Liver (tissue), 9 donors: ENCODE measurements around the gene IFNGR1. TPM values are rescaled to one million over a fixed set of nuclear protein-coding genes. Genes with fewer than 3 reads are reported as not detected.
A peak's percentile ranks its signal among the peaks of the same experiment; 100 is the strongest.

ENCODE experiments used
- DNase-seq: peaks from one replicate; pipeline ENCODE4 v3.0.0-alpha.2; 2017; ENCODE audit warnings: low spot score
- H3K27ac ChIP-seq, 2 donors: one replicate each; pipeline ENCODE4 v1.7.0; 2013; ENCODE audit warnings: inconsistent platforms in 2 of 2, low read length in 2 of 2, control low read depth in 1 of 2, low read depth in 1 of 2, mild to moderate bottlenecking in 1 of 2
- H3K27me3 ChIP-seq, 4 donors: one replicate each; pipeline versions ENCODE4 v1.6.1 to v1.7.0; 2013; ENCODE audit warnings: low read length in 3 of 4, inconsistent platforms in 1 of 4, mild to moderate bottlenecking in 1 of 4, moderate library complexity in 1 of 4; ENCODE audit not compliant: control insufficient read depth in 4 of 4, insufficient read depth in 4 of 4
- H3K36me3 ChIP-seq, 4 donors: one replicate each; pipeline versions ENCODE4 v1.6.1 to v1.7.0; 2013; ENCODE audit warnings: low read length in 3 of 4, mild to moderate bottlenecking in 3 of 4, low read depth in 1 of 4, moderate library complexity in 1 of 4; ENCODE audit not compliant: control insufficient read depth in 4 of 4, insufficient read depth in 3 of 4
- H3K4me1 ChIP-seq, 4 donors: one replicate each; pipeline versions ENCODE4 v1.6.1 to v1.7.0; 2013; ENCODE audit warnings: low read length in 3 of 4, mild to moderate bottlenecking in 3 of 4, moderate library complexity in 1 of 4; ENCODE audit not compliant: control insufficient read depth in 4 of 4, insufficient read depth in 4 of 4
- H3K4me3 ChIP-seq, 3 donors: one replicate each; pipeline versions ENCODE4 v1.6.1 to v1.7.0; 2013; ENCODE audit warnings: low read length in 3 of 3, control low read depth in 1 of 3, low read depth in 1 of 3, mild to moderate bottlenecking in 1 of 3
- H3K9ac ChIP-seq, 2 donors: one replicate each; pipeline ENCODE4 v1.7.0; 2013; ENCODE audit warnings: low read length in 2 of 2, mild to moderate bottlenecking in 2 of 2, moderate library complexity in 2 of 2, control low read depth in 1 of 2, low read depth in 1 of 2
- H3K9me3 ChIP-seq, 4 donors: one replicate each; pipeline versions ENCODE4 v1.6.1 to v1.7.0; 2013; ENCODE audit warnings: low read length in 3 of 4; ENCODE audit not compliant: control insufficient read depth in 4 of 4
- EGR1 ChIP-seq, 2 donors: IDR thresholded peaks; 2 replicates each; pipeline ENCODE4 v1.6.1; 2016 to 2018; ENCODE audit warnings: antibody characterized with exemption in 2 of 2, low read depth in 2 of 2
- FOXA1 ChIP-seq: IDR thresholded peaks from 2 replicates; pipeline ENCODE4 v1.6.1; 2016; ENCODE audit warnings: antibody characterized with exemption
- FOXA2 ChIP-seq: IDR thresholded peaks from 2 replicates; pipeline ENCODE4 v1.6.1; 2016; ENCODE audit warnings: antibody characterized with exemption
- GABPA ChIP-seq, 2 donors: IDR thresholded peaks in 1 of 2; conservative IDR thresholded peaks in 1 of 2; 2 replicates each; pipeline ENCODE4 v1.6.1; 2016; ENCODE audit warnings: antibody characterized with exemption in 2 of 2, mild to moderate bottlenecking in 1 of 2, moderate library complexity in 1 of 2
- HNF4A ChIP-seq, 2 donors: conservative IDR thresholded peaks; 2 replicates each; pipeline ENCODE4 v1.6.1; 2016; ENCODE audit warnings: antibody characterized with exemption in 2 of 2, mild to moderate bottlenecking in 2 of 2
- HNF4G ChIP-seq: IDR thresholded peaks from 2 replicates; pipeline ENCODE4 v1.6.1; 2016; ENCODE audit warnings: antibody characterized with exemption
- JUND ChIP-seq, 2 donors: IDR thresholded peaks; 2 replicates each; pipeline ENCODE4 v1.6.1; 2016; ENCODE audit warnings: antibody characterized with exemption in 2 of 2
- NR2F2 ChIP-seq: IDR thresholded peaks from 2 replicates; pipeline ENCODE4 v1.6.1; 2016; ENCODE audit warnings: antibody characterized with exemption
- RAD21 ChIP-seq, 2 donors: IDR thresholded peaks; 2 replicates each; pipeline ENCODE4 v1.6.1; 2016; ENCODE audit warnings: antibody characterized with exemption in 2 of 2, mild to moderate bottlenecking in 2 of 2
- RXRA ChIP-seq, 2 donors: IDR thresholded peaks; 2 replicates each; pipeline ENCODE4 v1.6.1; 2017 to 2018; ENCODE audit warnings: antibody characterized with exemption in 2 of 2, mild to moderate bottlenecking in 1 of 2
- SP1 ChIP-seq: IDR thresholded peaks from 2 replicates; pipeline ENCODE4 v1.6.1; 2018; ENCODE audit warnings: antibody characterized with exemption, mild to moderate bottlenecking
- TAF1 ChIP-seq: conservative IDR thresholded peaks from 2 replicates; pipeline ENCODE4 v1.6.1; 2016; ENCODE audit warnings: antibody characterized with exemption, mild to moderate bottlenecking
- YY1 ChIP-seq: IDR thresholded peaks from 2 replicates; pipeline ENCODE4 v1.6.1; 2016; ENCODE audit warnings: antibody characterized with exemption, mild to moderate bottlenecking
- WGBS: extraction: QIAGEN DNeasy Blood & Tissue Kit; methylation state at CpG from one replicate; pipeline ENCODE4 v1.1.7; 2013; 5-methylcytosine and 5-hydroxymethylcytosine counted together
- polyA plus RNA-seq, 2 donors: library from polyadenylated mRNA; stranded (reverse) in 1 of 2; unstranded in 1 of 2; fragments of 200-250 nt in 1 of 2; fragments of >200 nt in 1 of 2; fragmentation: Nextera tagmentation in 1 of 2; extraction: Ambion mirVana in 1 of 2; gene quantifications; one replicate each; pipeline versions ENCODE4 v1.2.1 to v1.2.3, GENCODE V29; 2013 to 2015
- total RNA-seq, 2 donors: library from RNA; depleted of rRNA; stranded (reverse); fragments of >200 nt; gene quantifications; one replicate each; pipeline ENCODE4 v1.2.3, GENCODE V29; 2014
- TF ChIP-seq, protein P1 (sequence below): IDR thresholded peaks from 2 replicates; pipeline ENCODE4 v1.6.1; 2016; ENCODE audit warnings: antibody characterized with exemption, mild to moderate bottlenecking
- TF ChIP-seq, protein P2 (sequence below): IDR thresholded peaks from 2 replicates; pipeline ENCODE4 v1.6.1; 2016; ENCODE audit warnings: antibody characterized with exemption
- TF ChIP-seq, protein P3 (sequence below): fragments of 150-350 bp; IDR thresholded peaks from 2 replicates; pipeline ENCODE4 v1.5.1; 2017; ENCODE audit warnings: improper control_type of control experiment, low read depth, low read length; ENCODE audit not compliant: missing input control
- TF ChIP-seq, protein P4 (sequence below): IDR thresholded peaks from 2 replicates; pipeline ENCODE4 v1.6.1; 2016; ENCODE audit warnings: antibody characterized with exemption
- TF ChIP-seq, protein P5 (sequence below): IDR thresholded peaks from 2 replicates; pipeline ENCODE4 v1.6.1; 2016; ENCODE audit warnings: antibody characterized with exemption
- donor health status: healthy.
- donor health status: healthy.
- donor health status: healthy.
- donor health status: healthy.
- donor health status: healthy.

Gene IFNGR1
- total and polyA plus RNA-seq, 4 donors = 33.9 to 57.8 (median 39.0) TPM

DNA sequence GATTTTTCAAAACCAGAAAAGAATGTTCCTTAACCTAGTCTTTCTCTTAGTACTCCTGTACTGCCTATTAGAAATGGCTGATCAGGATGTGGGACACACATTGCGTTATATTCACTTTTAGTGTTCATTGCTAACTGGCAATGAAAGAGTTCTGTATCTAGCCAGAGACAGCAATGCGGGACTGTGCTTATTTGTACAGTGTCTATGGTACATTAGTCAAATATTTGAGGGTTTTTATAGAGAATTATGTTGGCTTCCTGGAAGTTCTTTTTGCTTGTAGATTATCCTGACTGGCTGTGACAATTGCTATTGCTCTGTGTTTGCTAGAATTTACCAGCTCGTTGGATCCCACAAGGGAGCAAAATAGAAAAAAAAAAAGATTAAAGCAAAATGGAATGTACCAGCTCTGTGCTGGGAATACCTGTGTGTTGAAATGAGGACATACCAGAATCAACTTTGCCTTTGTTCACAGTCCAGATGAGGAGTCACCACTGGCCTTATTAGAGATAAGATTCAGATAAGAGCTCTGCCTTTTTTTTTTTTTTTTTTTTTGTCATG is 22.4 kb upstream of the IFNGR1 start:
- Histone ChIP-seq H3K27me3 (no peaks in the 10 kb centered on the region), H3K9ac (no peak overlapping the region), H3K9me3 (no peaks in the 10 kb centered on the region), H3K4me3 (no peak overlapping the region), H3K36me3 (no peaks in the 10 kb centered on the region), H3K27ac (peak overlapping the region in 1 of 2 donors; percentile 57), H3K4me1 (peaks cover 0 to 5% (median 0%) of the 10 kb centered on the region in 4 donors)
- WGBS = 44% methylated on average over 3 of the region's 3 CpGs
- no peak for DNase-seq
- TF ChIP-seq GABPA (IDR thresholded peaks at IDR 0.05 in 1 of 2, conservative IDR thresholded peaks at IDR 0.05 in 1 of 2) = peak in 1 of 2 donors; percentile 22
- peak in 1 of 2 donors; percentile 26 for TF ChIP-seq RAD21 (IDR thresholded peaks at IDR 0.05)
- peak; percentile 89 to 95 for TF ChIP-seq HNF4A (conservative IDR thresholded peaks at IDR 0.05)
- no peak for TF ChIP-seq TAF1
- TF ChIP-seq, protein P1, sequence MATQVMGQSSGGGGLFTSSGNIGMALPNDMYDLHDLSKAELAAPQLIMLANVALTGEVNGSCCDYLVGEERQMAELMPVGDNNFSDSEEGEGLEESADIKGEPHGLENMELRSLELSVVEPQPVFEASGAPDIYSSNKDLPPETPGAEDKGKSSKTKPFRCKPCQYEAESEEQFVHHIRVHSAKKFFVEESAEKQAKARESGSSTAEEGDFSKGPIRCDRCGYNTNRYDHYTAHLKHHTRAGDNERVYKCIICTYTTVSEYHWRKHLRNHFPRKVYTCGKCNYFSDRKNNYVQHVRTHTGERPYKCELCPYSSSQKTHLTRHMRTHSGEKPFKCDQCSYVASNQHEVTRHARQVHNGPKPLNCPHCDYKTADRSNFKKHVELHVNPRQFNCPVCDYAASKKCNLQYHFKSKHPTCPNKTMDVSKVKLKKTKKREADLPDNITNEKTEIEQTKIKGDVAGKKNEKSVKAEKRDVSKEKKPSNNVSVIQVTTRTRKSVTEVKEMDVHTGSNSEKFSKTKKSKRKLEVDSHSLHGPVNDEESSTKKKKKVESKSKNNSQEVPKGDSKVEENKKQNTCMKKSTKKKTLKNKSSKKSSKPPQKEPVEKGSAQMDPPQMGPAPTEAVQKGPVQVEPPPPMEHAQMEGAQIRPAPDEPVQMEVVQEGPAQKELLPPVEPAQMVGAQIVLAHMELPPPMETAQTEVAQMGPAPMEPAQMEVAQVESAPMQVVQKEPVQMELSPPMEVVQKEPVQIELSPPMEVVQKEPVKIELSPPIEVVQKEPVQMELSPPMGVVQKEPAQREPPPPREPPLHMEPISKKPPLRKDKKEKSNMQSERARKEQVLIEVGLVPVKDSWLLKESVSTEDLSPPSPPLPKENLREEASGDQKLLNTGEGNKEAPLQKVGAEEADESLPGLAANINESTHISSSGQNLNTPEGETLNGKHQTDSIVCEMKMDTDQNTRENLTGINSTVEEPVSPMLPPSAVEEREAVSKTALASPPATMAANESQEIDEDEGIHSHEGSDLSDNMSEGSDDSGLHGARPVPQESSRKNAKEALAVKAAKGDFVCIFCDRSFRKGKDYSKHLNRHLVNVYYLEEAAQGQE = peak; percentile 80
- TF ChIP-seq FOXA2 = peak; percentile 39
- TF ChIP-seq NR2F2 = no peak
- TF ChIP-seq, protein P2, sequence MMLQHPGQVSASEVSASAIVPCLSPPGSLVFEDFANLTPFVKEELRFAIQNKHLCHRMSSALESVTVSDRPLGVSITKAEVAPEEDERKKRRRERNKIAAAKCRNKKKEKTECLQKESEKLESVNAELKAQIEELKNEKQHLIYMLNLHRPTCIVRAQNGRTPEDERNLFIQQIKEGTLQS = no peak
- peak; percentile 59 for TF ChIP-seq YY1
- peak; percentile 50 for TF ChIP-seq HNF4G
- peak; percentile 64 for TF ChIP-seq SP1
- TF ChIP-seq, protein P3, sequence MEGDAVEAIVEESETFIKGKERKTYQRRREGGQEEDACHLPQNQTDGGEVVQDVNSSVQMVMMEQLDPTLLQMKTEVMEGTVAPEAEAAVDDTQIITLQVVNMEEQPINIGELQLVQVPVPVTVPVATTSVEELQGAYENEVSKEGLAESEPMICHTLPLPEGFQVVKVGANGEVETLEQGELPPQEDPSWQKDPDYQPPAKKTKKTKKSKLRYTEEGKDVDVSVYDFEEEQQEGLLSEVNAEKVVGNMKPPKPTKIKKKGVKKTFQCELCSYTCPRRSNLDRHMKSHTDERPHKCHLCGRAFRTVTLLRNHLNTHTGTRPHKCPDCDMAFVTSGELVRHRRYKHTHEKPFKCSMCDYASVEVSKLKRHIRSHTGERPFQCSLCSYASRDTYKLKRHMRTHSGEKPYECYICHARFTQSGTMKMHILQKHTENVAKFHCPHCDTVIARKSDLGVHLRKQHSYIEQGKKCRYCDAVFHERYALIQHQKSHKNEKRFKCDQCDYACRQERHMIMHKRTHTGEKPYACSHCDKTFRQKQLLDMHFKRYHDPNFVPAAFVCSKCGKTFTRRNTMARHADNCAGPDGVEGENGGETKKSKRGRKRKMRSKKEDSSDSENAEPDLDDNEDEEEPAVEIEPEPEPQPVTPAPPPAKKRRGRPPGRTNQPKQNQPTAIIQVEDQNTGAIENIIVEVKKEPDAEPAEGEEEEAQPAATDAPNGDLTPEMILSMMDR = no peak
- TF ChIP-seq RXRA (IDR thresholded peaks at IDR 0.05) = peak; percentile 41 to 78
- TF ChIP-seq EGR1 (IDR thresholded peaks at IDR 0.05; ENCODE audit: low read depth in 2 of 2) = no peak
- TF ChIP-seq, protein P4, sequence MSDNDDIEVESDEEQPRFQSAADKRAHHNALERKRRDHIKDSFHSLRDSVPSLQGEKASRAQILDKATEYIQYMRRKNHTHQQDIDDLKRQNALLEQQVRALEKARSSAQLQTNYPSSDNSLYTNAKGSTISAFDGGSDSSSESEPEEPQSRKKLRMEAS = peak; percentile 40
- TF ChIP-seq, protein P5, sequence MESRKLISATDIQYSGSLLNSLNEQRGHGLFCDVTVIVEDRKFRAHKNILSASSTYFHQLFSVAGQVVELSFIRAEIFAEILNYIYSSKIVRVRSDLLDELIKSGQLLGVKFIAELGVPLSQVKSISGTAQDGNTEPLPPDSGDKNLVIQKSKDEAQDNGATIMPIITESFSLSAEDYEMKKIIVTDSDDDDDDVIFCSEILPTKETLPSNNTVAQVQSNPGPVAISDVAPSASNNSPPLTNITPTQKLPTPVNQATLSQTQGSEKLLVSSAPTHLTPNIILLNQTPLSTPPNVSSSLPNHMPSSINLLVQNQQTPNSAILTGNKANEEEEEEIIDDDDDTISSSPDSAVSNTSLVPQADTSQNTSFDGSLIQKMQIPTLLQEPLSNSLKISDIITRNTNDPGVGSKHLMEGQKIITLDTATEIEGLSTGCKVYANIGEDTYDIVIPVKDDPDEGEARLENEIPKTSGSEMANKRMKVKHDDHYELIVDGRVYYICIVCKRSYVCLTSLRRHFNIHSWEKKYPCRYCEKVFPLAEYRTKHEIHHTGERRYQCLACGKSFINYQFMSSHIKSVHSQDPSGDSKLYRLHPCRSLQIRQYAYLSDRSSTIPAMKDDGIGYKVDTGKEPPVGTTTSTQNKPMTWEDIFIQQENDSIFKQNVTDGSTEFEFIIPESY = peak; percentile 54
- TF ChIP-seq FOXA1 = no peak
- peak in 1 of 2 donors; percentile 85 for TF ChIP-seq JUND (IDR thresholded peaks at IDR 0.05)
